ENCODE measurements around the gene CAPN11.
A peak's percentile ranks its signal among the peaks of the same experiment; 100 is the strongest.

GRCh38 chr6:44221291-44221960, 62.8 kb downstream of the CAPN11 start:
- no peak for TF ChIP-seq FOS (IDR thresholded peaks at IDR 0.05; ENCODE audit: extremely low read depth, insufficient read length)
- no peak for TF ChIP-seq FOXM1 (IDR thresholded peaks at IDR 0.05; ENCODE audit: low read depth)
- no peak for TF ChIP-seq FOXM1 (CRISPR knock-in tag; IDR thresholded peaks at IDR 0.05; ENCODE audit: low read depth)
- peak; percentile 29 for TF ChIP-seq PRDM10 (IDR thresholded peaks at IDR 0.05; ENCODE audit: partially characterized antibody)
- peak; percentile 94 to 97 (median 94) for TF ChIP-seq CTCF (IDR thresholded peaks at IDR 0.05 in 2 of 3, conservative IDR thresholded peaks at IDR 0.05 in 1 of 3; ENCODE audit: insufficient read depth in 2 of 3, low read depth in 1 of 3, low read length in 3 of 3)
- no peak for TF ChIP-seq TAF1 (IDR thresholded peaks at IDR 0.05; ENCODE audit: control insufficient read depth, extremely low read depth, insufficient read depth, low read length, severe bottlenecking)
- TF ChIP-seq NELFE (IDR thresholded peaks at IDR 0.05; ENCODE audit: insufficient read depth, insufficient read length), result no peak
- TF ChIP-seq MAZ (CRISPR knock-in tag; conservative IDR thresholded peaks at IDR 0.05 in 1 of 2, IDR thresholded peaks at IDR 0.05 in 1 of 2), result peak; percentile 47 to 71; a peak in 3 of 4 replicates
- TF ChIP-seq, protein P1, sequence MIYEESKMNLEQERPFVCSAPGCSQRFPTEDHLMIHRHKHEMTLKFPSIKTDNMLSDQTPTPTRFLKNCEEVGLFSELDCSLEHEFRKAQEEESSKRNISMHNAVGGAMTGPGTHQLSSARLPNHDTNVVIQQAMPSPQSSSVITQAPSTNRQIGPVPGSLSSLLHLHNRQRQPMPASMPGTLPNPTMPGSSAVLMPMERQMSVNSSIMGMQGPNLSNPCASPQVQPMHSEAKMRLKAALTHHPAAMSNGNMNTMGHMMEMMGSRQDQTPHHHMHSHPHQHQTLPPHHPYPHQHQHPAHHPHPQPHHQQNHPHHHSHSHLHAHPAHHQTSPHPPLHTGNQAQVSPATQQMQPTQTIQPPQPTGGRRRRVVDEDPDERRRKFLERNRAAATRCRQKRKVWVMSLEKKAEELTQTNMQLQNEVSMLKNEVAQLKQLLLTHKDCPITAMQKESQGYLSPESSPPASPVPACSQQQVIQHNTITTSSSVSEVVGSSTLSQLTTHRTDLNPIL (CRISPR knock-in tag; IDR thresholded peaks at IDR 0.05), result no peak
- TF ChIP-seq ZNF408 (CRISPR knock-in tag; IDR thresholded peaks at IDR 0.05; ENCODE audit: low read depth), result no peak
- TF ChIP-seq CBX5 (IDR thresholded peaks at IDR 0.05; ENCODE audit: borderline replicate concordance, low read depth), result no peak
- no peak for TF ChIP-seq ZNF644 (tag; IDR thresholded peaks at IDR 0.05; ENCODE audit: low read depth)
- TF ChIP-seq BCOR (IDR thresholded peaks at IDR 0.05), result no peak

Data from K562 (cell line).